Myocyte (in vitro differentiated cells): ENCODE results near the gene PCDHA2. TPM values are rescaled to one million over a fixed set of nuclear protein-coding genes. Genes with fewer than 3 reads are reported as not detected.
"Not testable (repeated sequence)": the region's sequence is repeated elsewhere in the genome, so short reads cannot be mapped to it uniquely, and the experiment has no call there.

ENCODE experiments used
- DNase-seq: peaks from one replicate; pipeline ENCODE4 v3.0.0-alpha.2; 2012; ENCODE audit warnings: low read depth
- polyA plus RNA-seq: library from polyadenylated mRNA; unstranded; fragments of >200 nt; gene quantifications from one replicate; pipeline ENCODE4 v1.2.1, GENCODE V29; 2012; ENCODE audit warnings: missing spikeins
- total RNA-seq: library from RNA; depleted of rRNA; stranded (reverse); fragments of >200 nt; gene quantifications from 2 replicates; pipeline ENCODE4 v1.2.3, GENCODE V29; 2014

Gene PCDHA2
- 0.36 TPM in 1 of 2 replicates, not detected in the other for total RNA-seq
- polyA plus RNA-seq: 0.06 TPM

DNA sequence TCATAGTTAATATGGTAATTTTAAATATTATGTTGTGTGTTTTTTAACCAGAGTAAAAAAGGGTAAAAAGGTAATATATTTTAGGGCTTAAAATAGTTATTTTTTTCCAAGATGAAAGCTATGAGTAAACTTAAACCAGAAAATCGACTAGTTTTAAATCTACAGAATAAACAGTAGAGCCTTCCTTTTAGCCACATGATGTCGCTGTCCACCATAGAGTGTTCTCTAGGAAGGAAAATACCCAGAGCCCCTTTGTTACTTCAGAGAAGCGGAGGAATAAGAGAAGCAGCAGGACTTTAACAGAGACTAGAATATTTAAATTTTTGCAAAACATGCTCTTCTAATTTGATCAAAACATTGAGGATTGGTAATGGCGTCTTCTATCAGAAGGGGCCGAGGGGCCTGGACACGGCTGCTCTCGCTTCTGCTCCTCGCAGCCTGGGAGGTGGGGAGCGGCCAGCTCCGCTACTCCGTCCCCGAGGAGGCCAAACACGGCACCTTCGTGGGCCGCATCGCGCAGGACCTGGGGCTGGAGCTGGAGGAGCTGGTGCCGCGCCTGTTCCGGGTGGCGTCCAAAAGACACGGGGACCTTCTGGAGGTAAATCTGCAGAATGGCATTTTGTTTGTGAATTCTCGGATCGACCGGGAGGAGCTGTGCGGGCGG lies at the start of gene PCDHA2:
Gene PCDHA2 (plus strand): TSS at position 258 of the 664 bp plus-strand sequence.
- DNase-seq: no peak

DNA sequence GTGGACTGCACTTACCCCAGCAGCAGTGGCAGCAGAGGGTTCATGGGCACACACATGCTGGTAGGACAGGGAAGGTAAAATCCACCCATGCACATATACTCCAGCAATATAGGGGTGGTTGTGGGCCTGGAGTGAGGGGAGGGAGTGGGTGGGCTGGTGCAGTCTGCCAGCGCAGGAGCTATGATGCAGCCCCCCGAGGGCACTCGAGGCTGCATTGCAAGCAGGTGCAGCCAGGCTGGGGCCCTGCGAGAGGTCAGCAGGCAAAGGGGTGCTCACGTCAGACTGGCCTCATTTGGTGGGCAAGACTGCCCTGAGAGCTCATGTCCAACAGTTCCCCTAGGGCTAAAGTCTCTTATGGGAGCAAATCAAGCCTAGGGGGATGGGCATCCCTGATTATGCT lies 41.1 kb upstream of the PCDHA2 start:
- no peak for DNase-seq

GRCh38 chr5:140764177-140764973 lies 30.3 kb upstream of the PCDHA2 start:
- DNase-seq: no peak

GRCh38 chr5:140767444-140767843 lies 27.2 kb upstream of the PCDHA2 start:
- DNase-seq: no peak

DNA sequence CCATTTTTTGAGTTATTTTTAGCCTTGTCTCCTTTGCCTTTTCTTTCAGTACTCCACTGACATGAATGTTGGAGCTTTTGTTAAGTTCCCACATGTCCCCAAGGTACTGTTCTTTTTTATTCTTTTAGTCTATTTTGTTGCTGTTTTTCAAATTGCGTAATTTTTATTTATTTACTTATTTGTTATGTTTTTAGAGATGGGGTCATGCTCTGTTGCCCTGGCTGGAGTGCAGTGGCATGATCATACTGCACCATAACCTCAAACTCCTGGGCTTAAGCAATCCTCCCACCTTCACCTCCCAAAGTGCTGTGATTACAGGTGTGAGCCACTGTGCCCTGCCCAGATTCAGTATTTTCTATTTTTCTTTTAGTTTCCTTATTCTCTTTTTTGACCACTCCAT lies 14.1 kb upstream of the PCDHA2 start:
- no peak for DNase-seq

DNA sequence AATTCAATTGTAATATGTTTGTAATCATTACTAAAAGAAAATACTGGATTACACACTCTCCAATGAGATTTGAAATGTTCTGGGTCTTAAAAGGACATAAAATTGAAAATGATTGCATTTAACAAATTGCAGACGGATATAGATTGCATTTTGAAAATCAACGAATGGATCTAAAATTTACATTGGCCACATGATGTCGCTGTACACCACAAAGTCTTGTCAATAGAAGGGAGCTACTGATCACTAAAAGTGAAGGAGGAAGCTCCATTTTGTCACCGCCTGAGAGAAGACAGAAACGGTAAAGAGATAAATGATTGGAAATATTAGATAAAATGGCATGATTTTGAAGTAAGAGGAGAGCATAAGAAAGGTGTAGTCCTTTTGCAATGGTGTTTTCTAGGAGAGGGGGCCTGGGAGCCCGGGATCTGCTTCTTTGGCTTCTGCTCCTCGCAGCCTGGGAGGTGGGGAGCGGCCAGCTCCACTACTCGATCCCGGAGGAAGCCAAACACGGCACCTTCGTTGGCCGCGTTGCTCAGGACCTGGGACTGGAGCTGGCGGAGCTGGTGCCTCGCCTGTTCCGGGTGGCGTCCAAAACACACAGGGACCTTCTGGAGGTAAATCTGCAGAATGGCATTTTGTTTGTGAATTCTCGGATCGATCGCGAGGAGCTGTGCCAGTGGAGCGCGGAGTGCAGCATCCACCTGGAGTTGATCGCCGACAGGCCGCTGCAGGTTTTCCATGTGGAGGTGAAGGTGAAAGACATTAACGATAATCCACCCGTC lies 8.6 kb upstream of the PCDHA2 start, which contains the start of gene PCDHA1:
Gene PCDHA1 (plus strand): TSS at position 236 of the 782 bp plus-strand sequence.
- no peak for DNase-seq

DNA sequence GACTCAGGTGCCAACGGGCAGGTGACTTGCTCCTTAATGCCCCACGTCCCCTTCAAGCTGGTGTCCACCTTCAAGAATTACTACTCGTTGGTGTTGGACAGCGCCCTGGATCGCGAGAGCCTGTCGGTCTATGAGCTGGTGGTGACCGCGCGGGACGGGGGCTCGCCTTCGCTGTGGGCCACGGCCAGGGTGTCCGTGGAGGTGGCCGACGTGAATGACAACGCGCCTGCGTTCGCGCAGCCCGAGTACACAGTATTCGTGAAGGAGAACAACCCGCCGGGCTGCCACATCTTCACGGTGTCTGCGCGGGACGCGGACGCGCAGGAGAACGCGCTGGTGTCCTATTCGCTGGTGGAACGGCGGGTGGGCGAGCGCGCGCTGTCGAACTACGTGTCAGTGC lies 7.2 kb upstream of the PCDHA2 start:
- not testable (repeated sequence) for DNase-seq

- DNase-seq: not testable (repeated sequence)
Observed at GRCh38 chr5:140787849-140788504, 6.7 kb upstream of the PCDHA2 start.

DNA sequence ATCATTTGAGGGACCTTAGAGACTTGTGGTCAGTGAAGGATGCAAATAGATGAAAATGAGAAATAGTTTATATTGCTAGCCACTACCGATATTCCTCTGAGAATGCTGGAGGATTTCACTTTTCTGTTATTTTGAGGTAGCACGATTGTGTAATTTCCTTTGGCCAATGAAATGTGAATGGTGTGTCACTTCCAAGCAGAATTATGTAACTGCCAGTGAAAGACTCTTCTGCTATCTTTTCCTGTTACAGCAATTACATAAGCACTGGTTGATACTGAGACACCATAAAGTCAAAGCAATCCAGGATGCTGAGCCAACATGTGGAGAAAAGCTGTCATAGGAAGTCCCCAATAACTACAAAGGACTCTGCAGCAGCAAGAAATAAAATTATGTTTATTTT lies 3.6 kb upstream of the PCDHA2 start:
- DNase-seq: no peak

- DNase-seq: no peak
Observed at GRCh38 chr5:140795259-140795641, 598 bp downstream of the PCDHA2 start.

GRCh38 chr5:140796072-140796717 lies 1.5 kb downstream of the PCDHA2 start:
- not testable (repeated sequence) for DNase-seq

DNA sequence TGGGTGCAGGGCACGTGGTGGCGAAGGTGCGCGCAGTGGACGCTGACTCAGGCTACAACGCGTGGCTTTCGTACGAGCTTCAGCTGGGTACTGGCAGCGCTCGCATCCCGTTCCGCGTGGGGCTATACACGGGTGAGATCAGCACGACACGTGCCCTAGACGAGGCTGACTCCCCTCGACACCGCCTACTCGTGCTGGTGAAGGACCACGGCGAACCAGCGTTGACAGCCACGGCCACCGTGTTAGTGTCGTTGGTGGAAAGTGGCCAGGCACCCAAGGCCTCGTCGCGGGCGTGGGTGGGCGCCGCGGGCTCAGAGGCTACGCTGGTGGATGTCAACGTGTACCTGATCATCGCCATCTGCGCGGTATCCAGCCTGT lies 2.1 kb downstream of the PCDHA2 start:
- no peak for DNase-seq

GRCh38 chr5:140800816-140801493 lies 6.3 kb downstream of the PCDHA2 start, which contains the start of gene PCDHA3:
Gene PCDHA3 (plus strand): TSS chr5:140801057.
- peak; percentile 25 for DNase-seq

GRCh38 chr5:140801494-140801841 lies 6.8 kb downstream of the PCDHA2 start:
- peak; percentile 5 for DNase-seq

DNA sequence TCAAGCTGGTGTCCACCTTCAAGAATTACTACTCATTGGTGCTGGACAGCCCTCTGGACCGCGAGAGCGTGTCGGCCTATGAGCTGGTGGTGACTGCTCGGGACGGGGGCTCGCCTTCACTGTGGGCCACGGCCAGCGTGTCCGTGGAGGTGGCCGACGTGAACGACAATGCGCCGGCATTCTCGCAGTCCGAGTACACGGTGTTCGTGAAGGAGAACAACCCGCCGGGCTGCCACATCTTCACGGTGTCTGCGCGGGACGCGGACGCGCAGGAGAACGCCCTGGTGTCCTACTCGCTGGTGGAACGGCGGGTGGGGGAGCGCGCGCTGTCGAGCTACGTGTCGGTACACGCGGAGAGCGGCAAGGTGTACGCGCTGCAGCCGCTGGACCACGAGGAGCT lies 7.7 kb downstream of the PCDHA2 start:
- not testable (repeated sequence) for DNase-seq

- DNase-seq: no peak
Observed at GRCh38 chr5:140802781-140803271, 8.2 kb downstream of the PCDHA2 start.

GRCh38 chr5:140806834-140807775 lies 12.5 kb downstream of the PCDHA2 start, which contains the start of gene PCDHA4:
Gene PCDHA4 (plus strand): TSS chr5:140807068.
- DNase-seq: peak; percentile 51

DNA sequence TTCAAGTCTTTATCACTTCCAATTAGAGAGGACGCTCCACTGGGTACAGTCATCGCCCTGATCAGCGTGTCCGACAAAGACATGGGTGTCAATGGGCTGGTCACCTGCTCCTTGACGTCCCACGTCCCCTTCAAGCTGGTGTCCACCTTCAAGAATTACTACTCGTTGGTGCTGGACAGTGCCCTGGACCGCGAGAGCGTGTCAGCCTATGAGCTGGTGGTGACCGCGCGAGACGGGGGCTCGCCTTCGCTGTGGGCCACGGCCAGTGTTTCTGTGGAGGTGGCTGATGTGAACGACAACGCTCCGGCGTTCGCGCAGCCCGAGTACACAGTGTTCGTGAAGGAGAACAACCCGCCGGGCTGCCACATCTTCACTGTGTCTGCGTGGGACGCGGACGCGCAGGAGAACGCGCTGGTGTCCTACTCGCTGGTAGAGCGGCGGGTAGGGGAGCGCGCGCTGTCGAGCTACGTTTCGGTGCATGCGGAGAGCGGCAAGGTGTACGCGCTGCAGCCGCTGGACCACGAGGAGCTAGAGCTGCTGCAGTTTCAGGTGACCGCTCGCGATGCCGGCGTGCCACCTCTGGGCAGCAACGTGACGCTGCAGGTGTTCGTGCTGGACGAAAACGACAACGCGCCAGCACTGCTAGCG lies 13.7 kb downstream of the PCDHA2 start:
- DNase-seq: not testable (repeated sequence)
